Measurements from ENCODE around the gene OR1J1.

- TF ChIP-seq CTCF (IDR thresholded peaks at IDR 0.05), result no peak
- TF ChIP-seq POLR2A (IDR thresholded peaks at IDR 0.05), result no peak
Measured at GRCh38 chr9:122527193-122527592, 49.5 kb upstream of the OR1J1 start, which contains the start of gene OR1N1.

All from adrenal gland (tissue), 5 donors.